Small intestine (tissue), 7 donors: ENCODE measurements around the gene LRRFIP1. TPM values are rescaled to one million over a fixed set of nuclear protein-coding genes. Genes with fewer than 3 reads are reported as not detected.

Experiments
- DNase-seq, 2 donors: peaks; one replicate each; pipeline versions ENCODE4 v3.0.0 to v3.0.0-alpha.2; 2013
- FAIRE-seq: peaks from 2 replicates; lab custom pipeline; 2012; peaks lifted over from hg19 to GRCh38; lab: Jason Lieb, UNC
- H3K27ac ChIP-seq, 3 donors: one replicate each; pipeline ENCODE4 v1.5.1; 2013; ENCODE audit warnings: low read length in 2 of 3, mild to moderate bottlenecking in 2 of 3, control low read depth in 1 of 3, inconsistent platforms in 1 of 3, low read depth in 1 of 3, moderate library complexity in 1 of 3
- H3K27me3 ChIP-seq, 3 donors: one replicate each; pipeline ENCODE4 v1.6.1; 2013; ENCODE audit warnings: low read length in 3 of 3, inconsistent platforms in 1 of 3; ENCODE audit not compliant: control insufficient read depth in 3 of 3, insufficient read depth in 3 of 3
- H3K36me3 ChIP-seq, 3 donors: one replicate each; pipeline ENCODE4 v1.6.1; 2013; ENCODE audit warnings: low read length in 3 of 3, inconsistent platforms in 1 of 3, low read depth in 1 of 3, mild to moderate bottlenecking in 1 of 3, moderate library complexity in 1 of 3; ENCODE audit not compliant: control insufficient read depth in 3 of 3, insufficient read depth in 2 of 3
- H3K4me1 ChIP-seq, 3 donors: one replicate each; pipeline ENCODE4 v1.6.1; 2013; ENCODE audit warnings: low read length in 2 of 3, inconsistent platforms in 1 of 3, low read depth in 1 of 3, mild to moderate bottlenecking in 1 of 3, moderate library complexity in 1 of 3; ENCODE audit not compliant: control insufficient read depth in 3 of 3, insufficient read depth in 2 of 3
- H3K4me3 ChIP-seq, 3 donors: one replicate each; pipeline ENCODE4 v1.5.1; 2013; ENCODE audit warnings: low read length in 3 of 3, control low read depth in 1 of 3, inconsistent platforms in 1 of 3, low read depth in 1 of 3, mild to moderate bottlenecking in 1 of 3, moderate library complexity in 1 of 3
- H3K9me3 ChIP-seq, 2 donors: one replicate each; pipeline ENCODE4 v1.6.1; 2013; ENCODE audit warnings: low read depth in 1 of 2, low read length in 1 of 2; ENCODE audit not compliant: control insufficient read depth in 2 of 2, insufficient read depth in 1 of 2
- WGBS, 3 donors: extraction: QIAGEN DNeasy Blood & Tissue Kit; methylation state at CpG; one replicate each; pipeline ENCODE4 v1.1.7; 2013; 5-methylcytosine and 5-hydroxymethylcytosine counted together
- polyA plus RNA-seq, 4 donors: library from polyadenylated mRNA; stranded (reverse) in 3 of 4; unstranded in 1 of 4; fragments of 200-250 nt in 3 of 4; fragments of 120-200 nt in 1 of 4; gene quantifications; one replicate each; pipeline versions ENCODE4 v1.2.1 to v1.2.3, GENCODE V29; 2013
- donor health status: healthy with polysubstance abuse.
- donor health status: control.
- donor health status: control.
- donor health status: Bipolar disorder and iron deficiency.
- donor health status: healthy.

LRRFIP1 gene
- polyA plus RNA-seq, 4 donors = 46.0 to 76.7 (median 51.9) TPM

- Histone ChIP-seq H3K36me3 (peaks cover 0 to 60% (median 0%) of the 10 kb centered on the region in 3 donors), H3K27me3 (no peaks in the 10 kb centered on the region), H3K4me1 (peaks cover 0 to 12% (median 3%) of the 10 kb centered on the region in 3 donors), H3K9me3 (peaks cover 0 to 7% of the 10 kb centered on the region in 2 donors), H3K4me3 (no peak overlapping the region), H3K27ac (no peak overlapping the region)
- FAIRE-seq (no peak), DNase-seq (no peak)
- WGBS, 3 donors = 82 to 92% (median 89%) methylated on average over 14 to 15 of the region's 15 CpGs
Observed at GRCh38 chr2:237585590-237586221, 41.7 kb upstream of the LRRFIP1 start.

- FAIRE-seq (no peak), DNase-seq (peak; percentile 60 to 89)
- H3K4me3 ChIP-seq = peak overlapping the region in 2 of 3 donors; percentile 36 to 59
- peak overlapping the region; percentile 11 to 90 (median 56) for H3K27ac ChIP-seq
- WGBS, 3 donors = 51 to 76% (median 64%) methylated on average over 9 of the region's 9 CpGs
- H3K9me3 ChIP-seq = peaks cover 0 to 7% of the 10 kb centered on the region in 2 donors
- peaks cover 0 to 29% (median 3%) of the 10 kb centered on the region in 3 donors for H3K4me1 ChIP-seq
- H3K36me3 ChIP-seq = peaks cover 0 to 44% (median 0%) of the 10 kb centered on the region in 3 donors
- no peaks in the 10 kb centered on the region for H3K27me3 ChIP-seq
Observed at GRCh38 chr2:237588044-237588696, 39.2 kb upstream of the LRRFIP1 start.

- Histone ChIP-seq H3K9me3 (peaks cover 0 to 7% of the 10 kb centered on the region in 2 donors), H3K4me1 (peaks cover 0 to 52% (median 3%) of the 10 kb centered on the region in 3 donors), H3K36me3 (peaks cover 0 to 22% (median 0%) of the 10 kb centered on the region in 3 donors), H3K4me3 (peak within 1 kb of the TSS in 2 of 3 donors; percentile 59 to 65), H3K27ac (peak within 1 kb of the TSS; percentile 89 to 92 (median 90)), H3K27me3 (no peaks in the 10 kb centered on the region)
- WGBS, 3 donors = 11 to 49% (median 30%) methylated on average over 16 of the region's 16 CpGs
- DNase-seq = peak; percentile 95
- FAIRE-seq = no peak
Observed at GRCh38 chr2:237590272-237591140, 36.9 kb upstream of the LRRFIP1 start, which contains the start of gene RAB17. Gene RAB17 (minus strand): TSS chr2:237590734. CDS start chr2:237586154, 4,580 bp downstream.

- H3K27ac ChIP-seq = peak overlapping the region; percentile 89 to 92 (median 90)
- peaks cover 0 to 57% (median 3%) of the 10 kb centered on the region in 3 donors for H3K4me1 ChIP-seq
- 16 to 49% (median 29%) methylated on average over 19 of the region's 19 CpGs for WGBS, 3 donors
- H3K9me3 ChIP-seq = peaks cover 0 to 7% of the 10 kb centered on the region in 2 donors
- H3K4me3 ChIP-seq = peak overlapping the region in 2 of 3 donors; percentile 42 to 59
- peaks cover 0 to 14% (median 0%) of the 10 kb centered on the region in 3 donors for H3K36me3 ChIP-seq
- H3K27me3 ChIP-seq = no peaks in the 10 kb centered on the region
- FAIRE-seq (no peak), DNase-seq (peak; percentile 31 to 90)
Observed at GRCh38 chr2:237591141-237591881, 36.1 kb upstream of the LRRFIP1 start.

GRCh38 chr2:237592425-237592980 is 34.9 kb upstream of the LRRFIP1 start:
- H3K27me3 ChIP-seq = no peaks in the 10 kb centered on the region
- WGBS, 3 donors = 92 to 94% (median 94%) methylated on average over 18 of the region's 18 CpGs
- peaks cover 0 to 62% (median 0%) of the 10 kb centered on the region in 3 donors for H3K4me1 ChIP-seq
- H3K9me3 ChIP-seq = peaks cover 0 to 7% of the 10 kb centered on the region in 2 donors
- peaks cover 0 to 11% (median 0%) of the 10 kb centered on the region in 3 donors for H3K36me3 ChIP-seq
- H3K4me3 ChIP-seq = no peak overlapping the region
- H3K27ac ChIP-seq = no peak overlapping the region
- no peak for FAIRE-seq
- no peak for DNase-seq

GRCh38 chr2:237593036-237593435 is 34.4 kb upstream of the LRRFIP1 start:
- H3K4me1 ChIP-seq = peaks cover 0 to 57% (median 0%) of the 10 kb centered on the region in 3 donors
- 91 to 97% (median 93%) methylated on average over 10 of the region's 10 CpGs for WGBS, 3 donors
- H3K27ac ChIP-seq = no peak overlapping the region
- H3K4me3 ChIP-seq = no peak overlapping the region
- H3K27me3 ChIP-seq = no peaks in the 10 kb centered on the region
- peaks cover 0 to 4% of the 10 kb centered on the region in 2 donors for H3K9me3 ChIP-seq
- H3K36me3 ChIP-seq = peaks cover 0 to 9% (median 0%) of the 10 kb centered on the region in 3 donors
- FAIRE-seq (no peak), DNase-seq (no peak)

- no peak for FAIRE-seq
- peaks cover 0 to 57% (median 0%) of the 10 kb centered on the region in 3 donors for H3K4me1 ChIP-seq
- peak overlapping the region in 1 of 3 donors; percentile 75 for H3K27ac ChIP-seq
- no peaks in the 10 kb centered on the region for H3K9me3 ChIP-seq
- WGBS, 3 donors = 86 to 91% (median 90%) methylated on average over 17 of the region's 17 CpGs
- no peak overlapping the region for H3K4me3 ChIP-seq
- DNase-seq = no peak
- no peaks in the 10 kb centered on the region for H3K27me3 ChIP-seq
- H3K36me3 ChIP-seq = peaks cover 0 to 5% (median 0%) of the 10 kb centered on the region in 3 donors
Observed at GRCh38 chr2:237593596-237594320, 33.6 kb upstream of the LRRFIP1 start.
